Smooth muscle cell of trachea (primary cell): Measurements from ENCODE around the gene RASAL3. TPM values are rescaled to one million over a fixed set of nuclear protein-coding genes. Genes with fewer than 3 reads are reported as not detected.

Source experiments
- total RNA-seq: library from RNA; depleted of rRNA; stranded (reverse); fragments of >200 nt; gene quantifications from 2 replicates; pipeline ENCODE4 v1.2.1, GENCODE V29; 2014

Gene RASAL3
- 0.15 TPM in 1 of 2 replicates, not detected in the other for total RNA-seq

GRCh38 chr19:15464394-15465385, at the start of gene RASAL3:
Gene RASAL3, minus strand, starts transcription at chr19:15464544. Its CDS starts 186 bp downstream, at chr19:15464358.

GRCh38 chr19:15508035-15508710, 43.8 kb upstream of the RASAL3 start, which contains the start of gene CYP4F22:
Gene CYP4F22, plus strand, starts transcription at chr19:15508525. Its CDS starts 16,812 bp downstream, at chr19:15525337.

GRCh38 chr19:15479391-15480345, 15.3 kb upstream of the RASAL3 start, which contains the start of gene PGLYRP2:
Gene PGLYRP2, minus strand, starts transcription at chr19:15479501. Its CDS starts 130 bp downstream, at chr19:15479371.

GRCh38 chr19:15449620-15450527, 14.5 kb downstream of the RASAL3 start, which contains the start of gene WIZ:
Gene WIZ, minus strand, starts transcription at chr19:15449956. Its CDS starts 1,649 bp downstream, at chr19:15448307.

GRCh38 chr19:15418579-15419412, 45.5 kb downstream of the RASAL3 start, which contains the start of gene AKAP8L:
Gene AKAP8L, minus strand, starts transcription at chr19:15418988. Its CDS starts 65 bp downstream, at chr19:15418923.

Other genes with a start within 250 kb of the RASAL3 start
- 0.15 and 0.50 TPM in 2 replicates for gene EPHX3, start 232.1 kb downstream of the RASAL3 start, total RNA-seq
- gene BRD4, start 132.0 kb downstream of the RASAL3 start, total RNA-seq = 18.0 and 19.4 TPM in 2 replicates
- gene AKAP8, start 84.8 kb downstream of the RASAL3 start, total RNA-seq = 17.0 and 17.7 TPM in 2 replicates
- 60.5 and 66.3 TPM in 2 replicates for gene AKAP8L, start 45.6 kb downstream of the RASAL3 start, total RNA-seq
- 15.3 and 22.3 TPM in 2 replicates for gene WIZ, start 14.6 kb downstream of the RASAL3 start, total RNA-seq
- not detected in 2 replicates for gene PGLYRP2, start 15.0 kb upstream of the RASAL3 start, total RNA-seq
- not detected in 2 replicates for gene CYP4F22, start 44.0 kb upstream of the RASAL3 start, total RNA-seq
- not detected in 2 replicates for gene CYP4F8, start 150.7 kb upstream of the RASAL3 start, total RNA-seq
- not detected in 2 replicates for gene CYP4F3, start 176.4 kb upstream of the RASAL3 start, total RNA-seq
- gene CYP4F12, start 208.5 kb upstream of the RASAL3 start, total RNA-seq = not detected in 2 replicates